NCI-H2107 treated with DMSO at 0.1 percent for 48 hours (cell line): ENCODE measurements around the gene SUGCT.
"Not testable (repeated sequence)": the region's sequence is repeated elsewhere in the genome, so short reads cannot be mapped to it uniquely, and the experiment has no call there.

ENCODE experiments used
- DNase-seq: peaks from one replicate; lab custom pipeline; 2025; ENCODE audit not compliant: unreplicated experiment; lab: John Stamatoyannopoulos, UW

Gene SUGCT

DNA sequence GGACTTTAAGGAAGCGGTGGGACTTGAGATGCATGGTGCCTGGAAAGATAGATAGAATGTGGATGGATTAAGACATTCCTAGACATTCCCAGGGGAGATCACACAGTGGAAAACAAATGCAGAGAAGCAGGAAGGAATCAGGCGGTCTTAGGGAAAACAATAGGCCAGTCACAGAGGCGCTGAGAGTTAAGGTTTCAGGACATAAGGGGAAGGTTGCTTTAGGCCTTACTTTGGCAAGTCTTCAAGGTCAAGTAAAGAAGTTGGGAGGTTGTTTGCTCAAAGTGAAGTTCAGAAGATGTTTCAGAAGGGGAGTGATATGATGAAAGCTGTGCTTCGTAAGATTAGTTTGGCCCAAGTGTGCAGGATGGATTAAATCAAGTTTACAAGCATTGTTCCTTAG lies 109.4 kb downstream of the SUGCT start:
- DNase-seq: no peak

DNA sequence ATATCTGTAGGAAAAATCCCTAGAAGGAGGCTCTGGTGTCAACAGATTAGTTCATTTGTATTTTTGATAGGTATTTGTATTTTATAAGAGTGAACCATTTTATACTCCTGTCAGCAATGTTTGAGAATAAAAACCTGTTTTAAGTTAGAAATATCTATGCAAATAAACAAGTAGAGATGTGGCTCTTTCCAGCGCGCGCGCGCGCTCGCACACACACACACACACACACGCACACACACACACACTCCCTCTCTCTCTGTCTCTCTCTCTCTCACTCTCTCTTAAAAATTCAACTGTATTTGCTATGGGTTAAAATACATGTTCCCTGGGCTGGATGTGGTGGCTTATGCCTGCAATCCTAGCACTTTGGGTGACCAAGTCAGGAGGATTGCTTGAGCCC lies 113.9 kb downstream of the SUGCT start:
- no peak for DNase-seq

DNA sequence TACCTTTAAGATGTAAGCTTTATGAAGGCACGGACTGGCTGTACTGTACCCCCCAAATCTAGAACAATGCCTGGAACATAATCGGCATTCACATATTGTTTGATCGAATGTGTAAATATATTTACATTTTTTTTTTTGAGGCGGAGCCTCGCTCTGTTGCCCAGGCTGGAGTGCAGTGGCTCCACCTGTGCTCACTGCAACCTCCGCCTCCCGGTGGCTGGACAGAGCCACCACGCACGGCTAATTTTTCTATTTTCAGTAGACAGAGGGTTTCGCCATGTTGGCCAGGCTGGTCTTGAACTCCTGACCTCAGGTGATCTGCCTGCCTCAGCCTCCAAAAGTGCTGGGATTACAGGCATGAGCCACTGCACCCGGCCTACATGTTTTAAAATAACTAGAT lies 118.6 kb downstream of the SUGCT start:
- not testable (repeated sequence) for DNase-seq

DNA sequence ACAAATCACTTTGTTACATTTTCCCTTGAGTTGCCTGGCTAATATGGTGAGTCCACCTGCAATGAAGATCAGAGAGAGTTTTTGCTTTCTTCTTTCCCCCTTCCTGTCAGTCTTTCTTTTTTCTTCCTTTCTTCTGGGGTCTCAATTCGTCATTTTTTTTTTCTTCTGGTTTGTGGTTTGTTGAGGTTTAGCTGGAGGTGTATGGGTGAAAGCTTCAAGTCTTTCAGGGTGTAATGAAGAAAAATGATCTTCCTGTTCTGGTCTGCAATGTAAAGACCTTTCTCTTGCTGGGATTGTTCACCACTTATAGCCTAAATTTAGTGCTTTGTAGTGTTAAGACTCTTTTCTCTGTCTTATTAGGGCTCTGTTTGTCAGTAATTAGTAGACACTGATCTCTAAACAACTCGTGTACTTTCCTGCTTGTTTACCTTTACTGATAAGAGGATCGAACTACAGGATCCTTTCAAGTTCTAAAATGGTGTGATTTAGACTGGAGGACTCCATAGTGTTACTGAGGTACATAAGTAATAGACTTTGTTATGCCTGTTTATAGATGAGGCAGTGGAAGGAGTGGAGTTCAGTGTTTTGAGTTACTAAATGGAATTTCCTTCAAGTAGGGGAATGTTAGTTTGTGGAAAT lies 129.1 kb downstream of the SUGCT start:
- DNase-seq: no peak

DNA sequence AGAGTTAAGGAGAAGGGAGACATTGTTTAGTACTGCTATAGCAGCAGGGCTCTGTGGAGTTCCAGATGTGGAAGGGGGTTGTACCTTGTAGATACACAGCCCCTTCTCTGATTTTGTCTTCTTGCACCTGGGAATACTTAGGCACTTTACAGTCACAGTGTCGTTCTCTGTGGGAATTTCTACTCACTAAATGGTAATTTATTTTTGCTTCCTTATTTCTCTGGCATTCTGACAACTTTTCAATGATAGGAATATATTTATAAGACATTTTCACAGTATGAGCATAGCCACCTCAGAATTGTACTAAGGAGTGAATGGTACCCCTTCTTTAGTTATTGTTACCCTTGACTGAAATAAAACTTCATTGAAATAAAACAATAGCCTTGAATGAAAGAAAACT lies 132.8 kb downstream of the SUGCT start:
- no peak for DNase-seq

DNA sequence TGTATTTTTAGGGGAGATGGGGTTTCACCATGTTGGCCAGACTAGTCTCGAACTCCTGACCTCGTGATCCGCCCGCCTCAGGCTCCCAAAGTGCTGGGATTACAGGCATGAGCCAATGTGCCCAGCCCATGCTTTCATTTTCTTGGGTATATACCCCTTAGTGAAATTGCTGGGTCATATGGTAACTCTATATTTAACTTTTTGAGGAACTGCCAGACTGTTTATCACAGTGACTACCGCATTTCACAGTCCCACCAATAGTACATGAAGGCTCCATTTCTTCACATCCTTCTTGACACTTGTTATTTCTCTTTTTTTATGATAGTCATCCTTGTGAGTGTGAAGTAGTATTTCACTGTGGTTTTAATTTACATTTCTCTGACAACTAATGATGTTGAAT lies 134.0 kb downstream of the SUGCT start:
- DNase-seq: not testable (repeated sequence)

DNA sequence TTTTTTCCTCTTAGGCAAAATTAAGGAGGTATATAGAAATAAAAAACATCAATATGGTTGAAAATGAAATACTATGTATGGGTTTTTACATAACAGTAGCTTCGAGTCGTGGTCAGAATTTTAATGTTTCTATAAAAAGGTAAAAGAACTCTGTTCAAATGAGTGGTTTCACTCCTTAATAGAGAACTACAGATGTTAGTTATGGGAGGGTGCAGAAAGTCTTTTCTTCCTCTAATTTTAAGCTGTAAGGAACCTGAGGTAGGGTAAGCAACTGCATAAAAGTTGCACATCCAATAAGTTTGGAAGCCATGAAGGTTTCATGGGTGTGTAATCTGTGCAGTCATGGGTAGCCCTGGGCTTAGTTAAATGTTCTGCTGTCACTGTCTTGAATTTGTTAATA lies 141.3 kb downstream of the SUGCT start:
- DNase-seq: no peak

DNA sequence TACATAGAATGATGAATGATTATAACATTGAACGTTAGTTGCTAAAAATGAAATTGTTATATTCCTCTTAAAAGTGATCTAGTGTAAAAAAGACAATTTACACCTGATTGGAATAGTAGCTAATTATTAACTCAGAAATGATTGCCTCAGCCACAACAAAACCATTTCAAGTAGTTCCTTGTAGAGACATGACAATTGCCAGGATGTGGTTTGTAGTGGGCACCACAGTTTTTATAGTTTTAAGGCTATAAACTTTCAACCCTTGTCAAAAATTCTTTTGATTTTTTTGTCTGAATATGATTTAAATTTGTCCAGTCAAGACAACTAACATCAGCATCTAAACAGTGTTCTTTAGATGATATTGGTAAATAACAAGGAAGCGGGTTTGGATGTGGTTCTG lies 145.2 kb downstream of the SUGCT start:
- DNase-seq: no peak

DNA sequence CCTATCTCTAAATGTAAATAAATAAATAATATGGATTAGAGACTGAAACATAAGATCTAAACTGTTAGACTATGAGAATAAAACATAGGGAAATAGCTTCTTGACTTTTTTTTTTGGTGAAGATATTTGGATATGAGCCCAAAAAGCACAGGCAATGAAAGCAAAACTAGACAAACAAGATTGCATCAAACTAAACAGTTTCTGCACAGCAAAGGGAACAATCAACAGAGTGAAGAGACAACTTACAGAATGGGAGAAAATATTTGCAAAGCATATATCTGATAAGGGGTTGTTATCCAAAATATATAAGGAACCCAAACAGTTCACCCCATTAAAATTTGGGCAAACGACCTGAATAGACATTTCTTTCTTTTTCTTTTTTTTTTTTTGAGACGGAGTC lies 148.1 kb downstream of the SUGCT start:
- no peak for DNase-seq

DNA sequence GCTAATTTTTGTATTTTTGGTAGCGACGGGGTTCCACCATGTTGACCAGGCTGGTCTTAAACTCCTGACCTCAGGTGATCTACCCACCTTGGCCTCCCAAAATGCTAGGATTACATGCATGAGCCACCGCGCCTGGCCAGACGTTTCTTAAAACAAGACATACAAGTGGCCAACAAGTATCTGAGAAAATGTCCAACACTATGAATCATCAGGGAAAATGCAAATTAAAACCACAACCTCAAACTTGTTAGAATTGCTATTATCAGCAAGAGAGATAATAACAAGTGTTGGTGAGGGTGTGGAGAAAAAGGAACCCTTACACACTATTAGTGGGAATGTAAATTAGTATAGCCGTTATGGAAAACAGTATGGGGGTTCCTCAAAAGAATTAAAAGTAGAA lies 148.6 kb downstream of the SUGCT start:
- no peak for DNase-seq

DNA sequence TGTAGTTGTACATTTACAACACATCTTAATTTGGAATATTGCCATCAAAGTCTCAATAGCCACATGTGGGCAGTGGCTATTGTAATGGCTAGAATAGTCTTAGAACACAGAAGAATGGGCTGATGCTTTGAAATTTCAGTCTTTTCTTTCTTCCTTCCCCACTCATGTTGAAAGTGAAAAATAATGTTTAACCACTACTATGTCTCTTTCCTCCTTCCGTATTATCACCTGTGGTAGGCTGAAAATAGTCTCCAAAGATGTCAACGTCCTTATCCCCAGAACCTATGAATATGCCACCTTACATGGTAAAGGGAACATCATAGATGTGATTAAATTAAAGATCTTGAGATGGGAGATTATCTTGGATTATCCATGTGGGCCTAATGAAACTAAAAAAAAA lies 154.0 kb downstream of the SUGCT start:
- no peak for DNase-seq

DNA sequence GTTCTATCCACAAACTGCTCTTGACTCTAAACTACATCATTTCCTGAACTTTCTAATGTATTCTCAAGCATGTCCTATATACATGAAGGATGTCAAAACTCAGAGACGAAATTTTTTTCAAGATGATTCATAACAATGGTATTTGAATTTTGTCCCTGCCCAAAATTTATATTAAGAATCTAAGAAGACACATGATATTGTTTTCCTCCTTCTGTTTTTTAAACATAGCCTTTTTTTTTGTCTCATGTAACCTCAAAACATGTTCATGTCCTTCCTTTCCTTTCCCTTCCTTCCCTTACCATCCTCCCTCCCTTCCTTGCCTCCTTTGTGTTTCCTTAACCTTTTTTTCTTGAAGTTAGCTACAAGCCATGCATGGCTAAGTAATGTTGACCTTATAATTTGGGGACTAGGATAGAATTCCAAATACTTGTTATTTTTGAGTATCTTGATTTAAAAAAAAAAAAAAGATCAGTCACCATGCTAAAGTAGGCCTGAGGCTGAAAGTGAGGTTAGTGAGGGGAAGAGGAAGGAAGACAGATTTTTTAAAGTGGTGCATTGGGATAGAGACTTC lies 163.0 kb downstream of the SUGCT start:
- no peak for DNase-seq

DNA sequence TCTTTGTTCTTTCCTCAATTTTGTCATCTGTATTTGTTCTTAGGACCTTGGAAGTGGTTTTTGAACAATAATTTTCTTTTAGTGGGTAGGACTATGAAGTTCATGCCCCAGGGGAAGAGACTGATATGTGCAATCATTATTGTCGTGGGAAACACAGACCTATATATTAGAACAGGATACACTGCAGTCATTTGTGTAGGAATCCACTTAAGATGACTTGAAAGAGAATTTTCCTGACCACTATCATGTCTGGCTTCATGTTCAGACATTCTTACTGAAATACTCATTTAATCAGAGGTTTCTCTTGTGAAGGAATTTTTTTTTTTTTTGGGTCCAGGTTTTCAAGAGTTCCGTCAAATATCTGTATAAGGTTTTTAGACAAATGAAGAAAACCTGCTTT lies 163.6 kb downstream of the SUGCT start:
- no peak for DNase-seq

DNA sequence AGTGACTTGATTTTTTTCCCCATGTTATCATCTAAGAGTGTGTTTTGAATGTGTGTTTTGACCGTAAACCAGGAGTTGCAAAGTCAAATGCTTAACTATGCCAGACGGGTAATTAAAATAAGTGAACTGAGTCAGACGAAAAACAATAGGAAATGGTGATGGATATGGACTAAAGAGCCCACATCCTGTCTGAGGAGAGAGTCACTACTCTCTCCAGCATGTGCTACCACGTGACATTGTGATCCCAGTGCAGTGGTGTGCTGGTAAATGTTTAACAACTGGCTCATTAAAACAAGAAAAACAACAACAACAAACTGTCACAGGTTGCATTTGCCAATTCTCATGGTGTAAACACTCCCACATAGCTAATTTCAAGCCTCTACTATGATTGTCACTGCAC lies 164.3 kb downstream of the SUGCT start:
- DNase-seq: no peak

DNA sequence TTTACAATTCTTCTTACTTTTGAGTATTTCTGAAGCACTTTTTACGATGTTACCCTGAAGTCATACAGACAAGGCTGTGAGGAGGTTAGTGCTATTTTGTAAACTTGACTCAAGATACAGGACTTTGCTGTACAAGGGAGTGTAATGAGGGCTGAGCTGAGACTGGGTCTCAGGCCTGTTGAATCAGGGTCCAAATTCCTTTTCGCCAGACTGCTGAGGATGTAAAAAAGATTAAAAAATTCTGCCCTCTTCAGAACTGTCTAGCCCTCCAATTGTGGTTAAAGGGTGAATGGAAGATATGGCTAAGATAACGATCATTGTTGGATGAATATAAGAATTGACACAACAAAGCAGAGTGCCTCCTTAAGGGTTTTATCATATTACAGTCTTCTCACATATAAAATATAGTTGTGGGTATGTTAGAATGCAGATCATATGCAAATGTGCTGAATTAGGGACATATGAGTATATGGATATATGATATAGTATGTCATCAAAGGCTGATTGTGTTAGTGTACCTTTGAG lies 165.4 kb downstream of the SUGCT start:
- no peak for DNase-seq

DNA sequence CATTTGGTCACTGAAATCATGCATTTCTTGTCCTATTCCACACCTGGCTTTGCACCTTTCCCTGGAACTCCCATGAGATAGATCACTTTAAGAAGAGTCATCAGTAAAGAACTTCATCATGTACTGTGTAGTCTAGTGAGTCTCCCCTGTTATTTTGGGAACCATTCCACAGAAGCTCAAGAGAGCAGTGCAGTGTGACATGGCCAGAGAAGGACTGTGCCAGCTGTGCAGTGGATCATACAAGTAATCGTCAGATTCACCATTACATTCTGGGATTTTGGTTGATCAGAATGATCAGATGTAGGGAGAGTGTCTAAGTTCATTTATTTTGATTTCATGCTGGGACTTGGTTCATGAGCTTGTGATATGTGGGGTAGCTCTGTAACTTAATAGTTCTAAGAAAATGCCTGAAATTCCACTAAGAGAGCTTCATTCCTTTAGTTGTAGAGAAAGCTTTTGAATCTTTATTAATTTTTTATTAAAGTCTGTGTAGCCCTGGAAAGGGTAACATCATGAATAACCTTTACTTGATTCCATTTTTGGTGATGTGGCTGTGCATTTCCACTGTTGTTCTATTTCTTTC lies 166.8 kb downstream of the SUGCT start:
- no peak for DNase-seq

DNA sequence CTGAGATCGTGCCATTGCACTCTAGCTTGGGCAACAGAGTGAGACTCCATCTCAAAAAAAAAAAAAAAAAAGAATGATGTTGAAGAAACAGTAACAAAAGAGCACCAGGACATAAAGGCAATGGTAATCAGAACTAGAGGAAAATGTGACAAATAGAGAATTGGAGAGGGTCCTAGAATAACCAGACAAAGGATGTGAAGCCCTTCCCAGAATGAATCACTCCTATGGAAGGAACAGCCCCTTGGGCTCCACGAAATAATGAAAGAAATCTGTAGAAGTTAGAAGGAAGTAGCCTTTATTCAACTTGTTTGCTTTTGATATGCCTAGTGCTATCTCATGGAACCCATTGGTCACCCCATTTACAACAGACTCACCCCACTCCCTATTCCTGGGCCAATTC lies 169.2 kb downstream of the SUGCT start:
- DNase-seq: no peak

DNA sequence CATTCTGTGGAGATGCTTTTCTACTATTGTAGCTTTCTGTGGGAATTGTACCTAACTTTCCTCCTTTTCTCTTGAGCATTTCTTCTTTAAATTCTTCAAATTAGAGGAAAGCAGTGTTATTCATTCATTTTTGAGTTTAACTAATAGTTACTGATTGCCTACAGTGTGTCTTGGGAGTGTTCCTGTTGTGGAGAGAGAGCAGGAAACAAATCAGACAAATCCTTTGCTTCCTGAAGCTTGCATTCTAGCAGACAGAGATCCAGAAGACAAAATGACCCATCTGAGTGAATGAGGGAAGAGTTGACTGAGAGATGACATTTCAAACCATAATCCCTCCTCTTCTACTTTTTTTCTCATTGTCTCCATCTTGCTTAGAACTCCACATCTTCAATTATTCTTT lies 170.4 kb downstream of the SUGCT start:
- no peak for DNase-seq

DNA sequence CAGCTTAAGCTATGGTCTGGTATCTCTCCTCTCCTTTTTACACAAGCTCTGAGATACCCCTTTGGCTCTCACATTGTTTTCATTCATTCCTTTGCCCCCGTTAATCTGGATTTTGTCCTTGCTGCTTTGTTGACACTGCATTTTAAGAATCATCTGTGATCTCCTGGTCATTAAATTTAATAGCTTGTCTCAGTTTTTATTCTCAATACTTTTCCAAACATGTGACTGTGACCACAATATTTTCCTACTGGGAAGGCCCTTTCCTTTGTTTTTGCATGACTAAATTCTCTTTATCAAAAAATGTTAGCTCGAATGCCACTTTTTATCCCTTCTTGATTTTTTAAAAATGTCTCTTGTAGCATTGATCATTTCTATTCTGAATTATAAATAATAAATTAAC lies 171.2 kb downstream of the SUGCT start:
- no peak for DNase-seq

DNA sequence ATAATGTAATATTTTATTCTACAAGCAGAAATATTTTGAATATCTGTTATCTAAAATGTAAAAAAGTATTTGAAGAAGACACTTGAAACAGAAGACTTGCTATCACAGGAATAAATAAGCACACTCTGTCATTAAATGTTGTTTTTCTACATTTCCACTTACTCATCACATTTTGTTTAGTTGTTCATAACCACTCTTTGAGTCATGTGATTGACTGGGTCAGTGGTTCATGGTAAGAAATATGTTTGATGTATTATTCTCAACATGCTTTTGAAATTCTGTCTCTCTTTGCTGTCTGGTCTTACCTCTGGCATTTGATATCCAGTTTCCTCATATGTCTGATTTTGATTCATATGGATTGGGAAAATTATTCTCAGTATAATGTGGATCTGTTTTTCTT lies 171.8 kb downstream of the SUGCT start:
- DNase-seq: no peak

DNA sequence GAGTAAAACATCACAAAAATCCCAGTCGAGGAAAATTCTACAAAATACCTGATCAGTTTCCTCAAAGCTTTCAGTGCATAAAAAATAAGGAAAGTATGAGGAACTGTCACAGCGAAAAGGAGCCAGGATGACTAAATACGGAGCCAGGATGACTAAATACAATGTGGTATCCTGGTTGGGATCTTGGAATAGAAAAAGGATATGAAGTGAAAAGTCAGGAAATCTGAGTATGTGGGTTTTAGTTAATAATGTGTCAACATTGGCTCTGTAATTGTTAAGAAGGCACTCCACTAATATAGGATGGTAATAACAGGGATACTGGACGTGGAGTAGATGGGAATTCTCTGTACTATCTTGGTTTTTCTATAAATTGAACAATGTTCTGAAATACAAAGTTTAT lies 175.5 kb downstream of the SUGCT start:
- no peak for DNase-seq

DNA sequence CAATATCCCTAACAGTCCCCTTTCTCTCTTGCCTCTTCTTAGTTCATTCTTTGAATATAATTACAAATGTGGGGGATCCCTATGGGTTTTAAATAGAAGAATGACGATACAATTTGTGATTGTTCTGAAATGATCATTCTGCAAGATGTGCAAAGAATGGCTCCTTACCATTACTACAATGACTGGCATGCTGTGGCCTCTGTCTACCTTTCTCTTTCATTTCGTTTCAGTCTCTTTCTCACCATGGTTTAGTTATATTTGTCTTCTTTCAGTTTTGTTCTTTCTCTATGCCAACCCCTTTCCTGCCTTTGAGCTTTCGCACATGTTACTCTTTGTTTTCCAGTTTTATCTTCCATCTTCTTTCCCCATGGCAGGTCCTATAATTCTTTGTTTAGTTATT lies 176.5 kb downstream of the SUGCT start:
- no peak for DNase-seq

DNA sequence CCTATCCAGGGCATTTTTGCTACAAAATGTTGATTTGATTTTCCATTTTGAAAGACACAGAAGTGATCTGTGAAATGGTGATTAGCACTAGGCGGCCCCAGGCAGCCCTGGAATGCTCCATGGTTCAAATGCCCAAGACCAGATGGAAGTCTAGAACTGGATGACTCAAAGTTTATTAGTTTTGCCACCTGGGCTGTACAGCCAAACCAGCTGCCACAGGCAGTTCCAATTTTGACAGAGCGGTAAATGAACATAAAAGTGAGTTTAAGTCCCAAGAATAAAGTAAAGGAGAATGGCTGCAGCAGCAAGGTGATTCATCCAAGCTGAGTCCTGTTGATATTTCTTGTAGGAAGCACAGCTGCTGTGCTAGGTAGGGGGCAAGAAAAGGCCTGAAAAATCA lies 180.5 kb downstream of the SUGCT start:
- DNase-seq: no peak
